ENCODE results near the gene HIRIP3. TPM values are rescaled to one million over a fixed set of nuclear protein-coding genes. Genes with fewer than 3 reads are reported as not detected.
A peak's percentile ranks its signal among the peaks of the same experiment; 100 is the strongest.

Gene HIRIP3
- total and polyA plus RNA-seq, 2 of the 8 experiments (the other 6 are each of a cell fraction or from before 2014, with no cell fraction given): 11.9 to 18.5 TPM

GRCh38 chr16:30032083-30032819, 36.8 kb upstream of the HIRIP3 start:
- POLR2A ChIA-PET (ENCODE audit: partially characterized antibody): interaction anchor here (0.8 to 4.2 kb wide), 24 partner anchors 9 to 354 kb away, joined by 3 to 25 read pairs (median 4); partner anchors contain the start of genes ALDOA, ASPHD1, CDIPT and DOC2A

More at GRCh38 chr16:30032083-30032819, 36.8 kb upstream of the HIRIP3 start:
- Histone ChIP-seq H3K4ac (replicated peaks; ENCODE audit: insufficient read length, low read depth, low read length) (no peak overlapping the region), H4K20me1 (replicated peaks in 1 of 2; ENCODE audit: control insufficient read depth in 1 of 2, insufficient read depth in 2 of 2, low read length in 2 of 2) (peaks cover 12 to 13% of the 10 kb centered on the region in 2 experiments), H3K18ac (ENCODE audit: extremely low read depth, low read length) (no peak overlapping the region; the same call in 1 of the 2 replicates), H3K23ac (ENCODE audit: insufficient read length) (no peak overlapping the region), H2AFZ (ENCODE audit: low read length) (no peak overlapping the region), H2BK5ac (ENCODE audit: low read depth, low read length) (no peak overlapping the region), H3K36me3 (ENCODE audit: control insufficient read depth in 2 of 4, insufficient read depth in 4 of 4, low read length in 3 of 4) (peaks cover 0 to 2% (median 0%) of the 10 kb centered on the region in 4 experiments; a peak in 1 of 8 replicates), H2AK5ac (ENCODE audit: low read depth, low read length) (no peak overlapping the region), H2BK120ac (replicated peaks; ENCODE audit: low read depth, low read length) (no peak overlapping the region), H2BK15ac (ENCODE audit: low read length) (no peak overlapping the region), H3K79me2 (ENCODE audit: control insufficient read depth in 1 of 2, insufficient read depth in 2 of 2, low read length in 2 of 2) (no peaks in the 10 kb centered on the region), H3K79me1 (ENCODE audit: low read depth, low read length) (peaks cover 5% of the 10 kb centered on the region; the same call in 1 of the 2 replicates), H3K9me3 (ENCODE audit: insufficient read depth in 2 of 2, low read depth in 1 of 2, low read length in 1 of 2) (no peaks in the 10 kb centered on the region), H3K4me1 (replicated peaks in 1 of 4; ENCODE audit: control insufficient read depth in 3 of 4, insufficient read depth in 4 of 4, low read length in 3 of 4) (peaks cover 0 to 26% (median 19%) of the 10 kb centered on the region in 4 experiments; a peak in 6 of 7 replicates), H2BK12ac (ENCODE audit: low read depth, low read length) (peak overlapping the region; percentile 75; the same call in 1 of the 2 replicates), H4K8ac (ENCODE audit: extremely low read depth, insufficient read depth, low read length) (no peak overlapping the region; the same call in 1 of the 2 replicates), H3K4me2 (ENCODE audit: insufficient read depth in 1 of 2, low read depth in 2 of 2, low read length in 2 of 2) (peak overlapping the region; percentile 76 to 84; a peak in 3 of 4 replicates), H2BK20ac (ENCODE audit: low read length) (0 out of 2 replicates have a peak overlapping the region, but pooled peaks have one; percentile 99), H3K27me3 (replicated peaks in 1 of 4; ENCODE audit: control insufficient read depth in 3 of 4, extremely low read depth in 1 of 4, insufficient read depth in 3 of 4, low read length in 3 of 4) (peaks cover 0 to 14% (median 5%) of the 10 kb centered on the region in 4 experiments; a peak in 2 of 7 replicates), H3K9ac (replicated peaks in 1 of 4; ENCODE audit: extremely low read depth in 1 of 4, low read depth in 3 of 4, low read length in 3 of 4) (no peak overlapping the region), H3K27ac (ENCODE audit: low read depth, low read length) (no peak overlapping the region), H3K14ac (ENCODE audit: insufficient read length) (no peak overlapping the region), H4K5ac (ENCODE audit: insufficient read length, low read depth, low read length) (no peak overlapping the region), H3K56ac (replicated peaks; ENCODE audit: insufficient read length, low read depth, low read length) (no peak overlapping the region), H4K91ac (replicated peaks; ENCODE audit: insufficient read length, low read length) (no peak overlapping the region), H3K23me2 (ENCODE audit: low read depth, low read length) (peaks cover 10% of the 10 kb centered on the region; the same call in 1 of the 2 replicates), H3K4me3 (ENCODE audit: extremely low read depth in 1 of 4, insufficient read depth in 2 of 4, low read depth in 3 of 4, low read length in 4 of 4) (peak overlapping the region in 1 of 4 experiments; percentile 90; a peak in 3 of 8 replicates)
- WGBS, 2 experiments (ENCODE audit: extremely low coverage in 1 of 2, insufficient coverage in 1 of 2, insufficient read length in 1 of 2, insufficient replicate concordance in 2 of 2, low coverage in 1 of 2, low lambda C conversion rate in 2 of 2, missing lambda C conversion rate in 1 of 2): 16% methylated on average over 10 of the region's 12 CpGs; no CpG with 5 or more reads in 1 of the 2 experiments
- DNase-seq (ENCODE audit: low read depth in 1 of 2, low spot score in 2 of 2): peak; percentile 51 to 86
- FAIRE-seq: peak; percentile 90
- CTCF ChIA-PET (ENCODE audit: partially characterized antibody): interaction anchor here (0.6 to 3.0 kb wide), 52 partner anchors 8 to 389 kb away, joined by 3 to 25 read pairs (median 6); partner anchors contain the start of genes ASPHD1, C16orf92, KCTD13 and PAGR1
